Measurements from ENCODE around the gene LANCL3.
"Not testable (repeated sequence)": the region's sequence is repeated elsewhere in the genome, so short reads cannot be mapped to it uniquely, and the experiment has no call there.

Gene LANCL3

DNA sequence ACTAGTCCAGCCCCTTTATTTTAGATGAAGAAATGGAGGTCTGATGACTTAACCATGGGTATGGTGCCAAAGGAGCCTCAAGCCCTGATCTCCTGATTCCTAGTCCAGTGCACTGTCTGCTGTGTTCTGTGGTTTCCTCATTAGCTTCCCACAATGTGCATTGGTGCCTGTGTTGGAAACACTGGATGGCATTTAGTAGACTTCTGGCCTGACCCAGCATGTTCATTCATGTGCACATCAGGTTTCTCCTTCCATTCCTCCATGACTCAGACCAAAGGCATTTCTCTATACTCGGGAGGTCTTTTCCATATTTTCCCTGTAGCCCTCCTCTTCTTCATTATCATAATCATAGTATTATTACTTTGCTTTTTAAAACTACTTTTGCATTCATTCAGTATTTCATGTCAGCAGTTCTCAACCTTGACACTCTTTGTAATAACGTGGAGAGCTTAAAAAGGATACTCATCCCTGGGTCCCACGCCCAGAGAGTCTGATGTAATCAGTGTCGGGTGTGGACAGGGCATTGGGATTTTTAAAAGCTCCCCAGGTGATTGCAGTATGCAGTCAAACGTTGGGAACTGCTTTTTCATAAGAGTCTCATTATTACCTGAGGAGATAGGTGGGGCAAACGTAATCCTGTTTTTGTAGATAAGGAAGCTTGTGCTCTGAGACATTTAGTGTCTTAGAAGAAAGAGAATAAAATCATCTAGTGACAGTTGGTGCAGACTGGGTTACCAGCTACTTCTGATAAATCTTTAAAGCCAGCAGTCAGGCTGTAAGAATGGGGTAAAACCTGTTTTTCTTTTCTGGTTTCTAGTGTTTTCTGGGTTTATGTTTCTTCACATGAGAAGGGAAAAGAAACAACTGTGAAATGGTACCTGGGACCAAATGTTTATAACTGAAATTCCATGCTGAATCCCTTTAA is 73.2 kb downstream of the LANCL3 start:
- Histone ChIP-seq H2AFZ (ENCODE audit: low read depth, low read length) (no peak overlapping the region), H3K4me1 (ENCODE audit: insufficient read depth, low read length) (no peaks in the 10 kb centered on the region), H3K27me3 (ENCODE audit: insufficient read depth, low read length) (no peaks in the 10 kb centered on the region), H3K36me3 (ENCODE audit: insufficient read depth, low read length) (no peaks in the 10 kb centered on the region), H3K4me3 (ENCODE audit: low read length) (no peak overlapping the region), H3K9me3 (ENCODE audit: low read length) (no peaks in the 10 kb centered on the region)

DNA sequence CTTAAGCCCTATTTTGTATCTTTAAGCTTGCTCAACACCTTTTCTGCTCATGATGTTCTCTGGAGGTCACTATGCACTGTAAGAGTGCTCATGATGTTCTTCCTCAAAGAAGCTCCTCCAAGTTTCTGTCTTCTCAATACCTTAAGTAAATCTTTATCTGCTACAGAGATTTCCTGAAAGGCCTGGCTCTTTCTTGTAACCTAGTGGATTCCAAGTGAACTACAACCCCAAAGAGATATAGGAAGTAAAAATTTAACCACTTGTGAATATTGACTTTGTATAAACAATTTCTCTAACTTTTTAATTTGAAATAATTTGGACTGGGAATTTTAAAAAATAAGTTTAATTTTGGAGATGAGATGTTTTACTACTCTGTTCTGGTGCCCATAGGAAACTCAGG is 74.8 kb downstream of the LANCL3 start:
- no peak overlapping the region for H3K4me3 ChIP-seq (ENCODE audit: low read length)
- H3K4me1 ChIP-seq (ENCODE audit: insufficient read depth, low read length): no peaks in the 10 kb centered on the region
- no peaks in the 10 kb centered on the region for H3K27me3 ChIP-seq (ENCODE audit: insufficient read depth, low read length)
- H2AFZ ChIP-seq (ENCODE audit: low read depth, low read length): no peak overlapping the region
- no peaks in the 10 kb centered on the region for H3K36me3 ChIP-seq (ENCODE audit: insufficient read depth, low read length)
- no peaks in the 10 kb centered on the region for H3K9me3 ChIP-seq (ENCODE audit: low read length)

DNA sequence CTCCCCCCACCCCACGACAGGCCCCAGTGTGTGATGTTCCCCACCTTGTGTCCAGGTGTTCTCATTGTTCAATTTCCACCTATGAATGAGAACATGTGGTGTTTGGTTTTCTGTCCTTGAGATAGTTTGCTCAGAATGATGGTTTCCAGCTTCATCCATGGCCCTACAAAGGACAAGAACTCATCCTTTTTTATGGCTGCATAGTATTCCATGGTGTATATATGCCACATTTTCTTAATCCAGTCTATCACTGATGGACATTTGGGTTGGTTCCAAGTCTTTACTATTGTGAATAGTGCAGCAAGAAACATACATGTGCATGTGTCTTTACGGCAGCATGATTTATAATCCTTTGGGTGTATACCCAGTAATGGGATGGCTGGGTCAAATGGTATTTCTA is 79.4 kb downstream of the LANCL3 start:
- not testable (repeated sequence) for H3K27me3 ChIP-seq (ENCODE audit: insufficient read depth, low read length); H3K4me1 ChIP-seq (ENCODE audit: insufficient read depth, low read length); H3K9me3 ChIP-seq (ENCODE audit: low read length); H3K4me3 ChIP-seq (ENCODE audit: low read length); H3K36me3 ChIP-seq (ENCODE audit: insufficient read depth, low read length); H2AFZ ChIP-seq (ENCODE audit: low read depth, low read length)

DNA sequence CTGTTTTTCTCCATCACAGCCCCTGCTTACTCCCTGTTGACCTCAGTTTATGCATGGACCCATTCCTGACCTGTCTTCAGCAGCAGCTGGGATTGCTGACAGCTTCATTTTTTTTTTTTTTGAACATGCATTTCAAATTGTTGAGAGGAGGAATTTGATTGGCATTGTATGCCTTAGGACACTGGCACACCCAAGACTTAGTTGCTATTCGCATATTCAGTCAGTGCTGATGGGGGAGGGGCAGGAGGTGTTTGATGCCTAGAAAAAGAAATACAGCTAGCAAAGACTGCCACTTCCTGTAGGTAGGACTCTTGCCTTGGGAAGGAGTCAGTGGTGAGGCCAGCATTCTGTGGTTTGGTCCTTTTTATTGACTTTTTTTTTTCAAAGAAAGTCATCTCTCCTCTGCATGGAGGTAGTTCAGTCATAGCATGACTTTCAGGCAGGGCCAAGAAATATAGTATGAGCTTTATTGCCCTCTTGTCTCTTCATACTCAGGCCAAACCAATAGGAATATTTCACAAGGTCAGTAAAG is 80.5 kb downstream of the LANCL3 start:
- H3K4me3 ChIP-seq (ENCODE audit: low read length): no peak overlapping the region
- H3K36me3 ChIP-seq (ENCODE audit: insufficient read depth, low read length): no peaks in the 10 kb centered on the region
- H3K4me1 ChIP-seq (ENCODE audit: insufficient read depth, low read length): no peaks in the 10 kb centered on the region
- H3K9me3 ChIP-seq (ENCODE audit: low read length): no peaks in the 10 kb centered on the region
- peaks cover 2% of the 10 kb centered on the region for H3K27me3 ChIP-seq (ENCODE audit: insufficient read depth, low read length)
- H2AFZ ChIP-seq (ENCODE audit: low read depth, low read length): no peak overlapping the region

- Histone ChIP-seq H3K4me3 (ENCODE audit: low read length) (no peak overlapping the region), H3K4me1 (ENCODE audit: insufficient read depth, low read length) (no peaks in the 10 kb centered on the region), H3K9me3 (ENCODE audit: low read length) (no peaks in the 10 kb centered on the region), H3K27me3 (ENCODE audit: insufficient read depth, low read length) (peaks cover 2% of the 10 kb centered on the region), H2AFZ (ENCODE audit: low read depth, low read length) (no peak overlapping the region), H3K36me3 (ENCODE audit: insufficient read depth, low read length) (no peaks in the 10 kb centered on the region)
Observed at GRCh38 chrX:37652589-37653231, 81.2 kb downstream of the LANCL3 start.

- Histone ChIP-seq H3K36me3 (ENCODE audit: insufficient read depth, low read length) (no peaks in the 10 kb centered on the region), H3K4me1 (ENCODE audit: insufficient read depth, low read length) (no peaks in the 10 kb centered on the region), H3K27me3 (ENCODE audit: insufficient read depth, low read length) (peaks cover 2% of the 10 kb centered on the region), H2AFZ (ENCODE audit: low read depth, low read length) (no peak overlapping the region), H3K9me3 (ENCODE audit: low read length) (no peaks in the 10 kb centered on the region), H3K4me3 (ENCODE audit: low read length) (no peak overlapping the region)
Observed at GRCh38 chrX:37653397-37654085, 82.1 kb downstream of the LANCL3 start.

DNA sequence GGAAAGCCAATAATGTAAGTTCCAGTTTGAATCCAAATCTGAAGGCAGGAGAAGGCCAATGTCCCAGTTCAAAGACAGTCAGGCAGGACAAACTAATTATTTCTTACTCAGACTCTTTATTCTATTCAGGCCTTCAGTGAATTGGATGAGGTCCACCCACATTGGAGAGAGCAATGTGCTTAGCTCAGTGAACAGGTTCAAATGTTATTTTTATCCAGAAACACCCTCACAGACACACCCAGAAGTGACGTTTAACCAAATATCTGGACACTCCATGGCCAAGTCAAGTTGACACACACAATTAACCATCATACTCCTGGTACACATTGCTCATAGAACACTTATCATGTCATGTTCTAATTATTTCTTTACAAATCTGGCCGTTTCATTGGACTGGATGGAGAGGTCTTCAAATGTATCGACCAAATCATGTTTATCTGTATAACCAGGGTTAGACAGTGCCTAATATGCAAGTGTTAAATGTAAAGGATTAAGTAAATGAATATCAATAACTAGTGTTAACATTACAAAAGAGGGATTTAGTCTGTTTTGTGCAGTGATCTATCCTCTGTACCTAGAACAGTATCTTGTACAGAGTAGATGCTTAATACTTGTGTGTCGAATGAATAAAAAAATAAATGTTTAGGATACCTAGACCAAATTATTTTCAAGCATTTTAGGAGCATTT is 87.0 kb downstream of the LANCL3 start:
- Histone ChIP-seq H2AFZ (ENCODE audit: low read depth, low read length) (no peak overlapping the region), H3K9me3 (ENCODE audit: low read length) (no peaks in the 10 kb centered on the region), H3K27me3 (ENCODE audit: insufficient read depth, low read length) (peaks cover 2% of the 10 kb centered on the region), H3K36me3 (ENCODE audit: insufficient read depth, low read length) (no peaks in the 10 kb centered on the region), H3K4me1 (ENCODE audit: insufficient read depth, low read length) (no peaks in the 10 kb centered on the region), H3K4me3 (ENCODE audit: low read length) (no peak overlapping the region)

GRCh38 chrX:37659047-37659446 is 87.6 kb downstream of the LANCL3 start:
- Histone ChIP-seq H3K27me3 (ENCODE audit: insufficient read depth, low read length) (peaks cover 2% of the 10 kb centered on the region), H3K4me1 (ENCODE audit: insufficient read depth, low read length) (no peaks in the 10 kb centered on the region), H3K4me3 (ENCODE audit: low read length) (no peak overlapping the region), H3K36me3 (ENCODE audit: insufficient read depth, low read length) (no peaks in the 10 kb centered on the region), H3K9me3 (ENCODE audit: low read length) (no peaks in the 10 kb centered on the region), H2AFZ (ENCODE audit: low read depth, low read length) (no peak overlapping the region)

GRCh38 chrX:37662181-37662580 is 90.7 kb downstream of the LANCL3 start:
- no peaks in the 10 kb centered on the region for H3K36me3 ChIP-seq (ENCODE audit: insufficient read depth, low read length)
- no peaks in the 10 kb centered on the region for H3K9me3 ChIP-seq (ENCODE audit: low read length)
- no peak overlapping the region for H2AFZ ChIP-seq (ENCODE audit: low read depth, low read length)
- no peak overlapping the region for H3K4me3 ChIP-seq (ENCODE audit: low read length)
- no peaks in the 10 kb centered on the region for H3K27me3 ChIP-seq (ENCODE audit: insufficient read depth, low read length)
- H3K4me1 ChIP-seq (ENCODE audit: insufficient read depth, low read length): no peaks in the 10 kb centered on the region

GRCh38 chrX:37666516-37666915 is 95.1 kb downstream of the LANCL3 start:
- H2AFZ ChIP-seq (ENCODE audit: low read depth, low read length): no peak overlapping the region
- no peaks in the 10 kb centered on the region for H3K4me1 ChIP-seq (ENCODE audit: insufficient read depth, low read length)
- no peaks in the 10 kb centered on the region for H3K9me3 ChIP-seq (ENCODE audit: low read length)
- no peak overlapping the region for H3K4me3 ChIP-seq (ENCODE audit: low read length)
- no peaks in the 10 kb centered on the region for H3K36me3 ChIP-seq (ENCODE audit: insufficient read depth, low read length)
- H3K27me3 ChIP-seq (ENCODE audit: insufficient read depth, low read length): no peaks in the 10 kb centered on the region

GRCh38 chrX:37667141-37667540 is 95.7 kb downstream of the LANCL3 start:
- Histone ChIP-seq H3K4me3 (ENCODE audit: low read length) (no peak overlapping the region), H3K27me3 (ENCODE audit: insufficient read depth, low read length) (no peaks in the 10 kb centered on the region), H3K36me3 (ENCODE audit: insufficient read depth, low read length) (no peaks in the 10 kb centered on the region), H2AFZ (ENCODE audit: low read depth, low read length) (no peak overlapping the region), H3K9me3 (ENCODE audit: low read length) (no peaks in the 10 kb centered on the region), H3K4me1 (ENCODE audit: insufficient read depth, low read length) (no peaks in the 10 kb centered on the region)

DNA sequence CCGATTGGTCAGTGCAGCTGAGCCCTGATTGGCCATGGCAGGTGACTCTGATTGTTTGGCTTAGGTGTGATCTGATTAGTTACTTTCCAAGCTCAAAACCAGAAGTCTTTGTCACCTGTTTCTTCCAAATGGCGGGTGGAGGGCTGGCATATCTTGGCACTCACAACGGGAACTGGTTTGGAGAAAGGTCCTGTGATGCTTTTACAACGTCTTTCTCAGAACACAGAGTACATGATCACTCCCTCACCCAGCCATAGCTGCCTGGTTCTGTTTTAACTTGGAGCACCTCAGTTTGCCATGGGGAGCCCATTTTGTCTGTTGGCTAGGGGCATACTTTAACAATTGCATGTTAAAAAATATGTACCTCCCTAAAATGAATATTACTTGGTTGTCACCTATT is 101.1 kb downstream of the LANCL3 start:
- Histone ChIP-seq H3K27me3 (ENCODE audit: insufficient read depth, low read length) (peaks cover 2% of the 10 kb centered on the region), H3K9me3 (ENCODE audit: low read length) (no peaks in the 10 kb centered on the region), H3K4me1 (ENCODE audit: insufficient read depth, low read length) (no peaks in the 10 kb centered on the region), H2AFZ (ENCODE audit: low read depth, low read length) (no peak overlapping the region), H3K4me3 (ENCODE audit: low read length) (no peak overlapping the region), H3K36me3 (ENCODE audit: insufficient read depth, low read length) (no peaks in the 10 kb centered on the region)

Data from neuron (in vitro differentiated cells).